PC-9 (cell line): ENCODE data around the gene SLC38A3.

Experiments
- CTCF ChIP-seq: fragments of 200-600 bp; sonication (generic); conservative IDR thresholded peaks from 2 replicates; pipeline ENCODE4 v1.6.1; 2017; ENCODE audit warnings: mixed run types, antibody characterized with exemption, mild to moderate bottlenecking, moderate library complexity
- EZH2 ChIP-seq: fragments of 200-600 bp; sonication (generic); IDR thresholded peaks from 2 replicates; pipeline ENCODE4 v1.8.0; 2017; ENCODE audit warnings: antibody characterized with exemption, low read depth

DNA sequence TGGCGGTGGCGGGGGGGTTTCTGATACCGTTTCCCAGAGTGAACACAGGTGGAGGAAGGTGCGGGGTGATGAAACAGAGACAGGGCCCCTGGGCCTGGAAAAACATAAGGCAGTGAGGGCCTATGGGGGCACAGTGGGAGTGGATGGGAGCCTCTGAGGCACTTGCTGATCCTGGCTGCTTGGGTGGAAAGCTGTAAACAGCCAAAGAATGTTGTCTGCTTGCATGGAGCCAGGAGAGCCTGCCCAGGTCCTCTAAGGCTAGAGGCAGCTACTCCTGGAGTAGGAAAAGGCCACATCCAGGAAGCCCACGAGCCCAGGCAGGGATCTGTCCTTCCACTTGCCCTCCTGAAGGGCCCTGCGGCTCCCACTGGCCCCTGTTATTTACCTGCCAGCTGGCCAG is 60.9 kb downstream of the SLC38A3 start:
- TF ChIP-seq CTCF, result no peak
- no peak for TF ChIP-seq EZH2
